GM12878 (cell line): Measurements from ENCODE around the gene CDCP2. TPM values are rescaled to one million over a fixed set of nuclear protein-coding genes. Genes with fewer than 3 reads are reported as not detected.

Experiments
- ATAC-seq: fragments of 200-7000 bp; cut with Tn5 transposase; 3 replicates; pipeline ENCODE4 v1.9.1; 2020; ENCODE audit warnings: mild to moderate bottlenecking, moderate library complexity
- BruUV-seq: library from RNA; stranded (reverse); fragments of 400-500 nt; replicated peaks from 2 replicates; lab custom pipeline; 2021; lab: Mats Ljungman, UMichigan
- CTCF ChIA-PET: fragments of 300-600 bp; sonication (Branson Sonifier 250); formaldehyde crosslinking; extraction: SDS; loops from one replicate; lab custom pipeline; 2021; ENCODE audit warnings: inconsistent platforms; lab: Yijun Ruan, JAX
- POLR2A ChIA-PET: fragments of 350-600 bp; formaldehyde crosslinking; extraction: SDS; loops from one replicate; lab custom pipeline; 2021; ENCODE audit warnings: inconsistent platforms; lab: Charles Lee
- RAD21 ChIA-PET: fragments of 300-600 bp; sonication (Branson Sonifier 250); formaldehyde crosslinking; loops from one replicate; lab custom pipeline; 2023; ENCODE audit warnings: antibody characterized with exemption; ENCODE audit not compliant: unreplicated experiment; lab: Charles Lee
- SMC1A ChIA-PET: fragments of 300-600 bp; sonication (Branson Sonifier 250); formaldehyde crosslinking; loops from one replicate; lab custom pipeline; 2023; ENCODE audit not compliant: unreplicated experiment, uncharacterized antibody; lab: Charles Lee
- DNase-seq: peaks from one replicate; pipeline ENCODE4 v3.0.0-alpha.2; 2011; ENCODE audit warnings: low read depth, low spot score
- FAIRE-seq: peaks from 3 replicates; lab custom pipeline; 2011; peaks lifted over from hg19 to GRCh38; lab: Jason Lieb, UNC
- H2AFZ ChIP-seq: 2 replicates; pipeline ENCODE4 v1.6.0; 2011; ENCODE audit warnings: low read depth, low read length, control low read depth; ENCODE audit not compliant: control insufficient read depth
- H3K27ac ChIP-seq: 2 replicates; pipeline ENCODE4 v1.5.1; 2011; ENCODE audit warnings: control low read depth; ENCODE audit not compliant: control insufficient read depth, insufficient read depth
- H3K27me3 ChIP-seq, 2 experiments: replicated peaks in 1 of 2; 2 replicates each; pipeline versions ENCODE4 v1.6.0 to v1.6.1; 2011; ENCODE audit warnings: low read length in 1 of 2; ENCODE audit not compliant: control insufficient read depth in 2 of 2, insufficient read depth in 2 of 2
- H3K36me3 ChIP-seq, 2 experiments: 2 replicates each; pipeline ENCODE4 v1.5.1; 2011; ENCODE audit warnings: low read length in 1 of 2; ENCODE audit not compliant: control insufficient read depth in 2 of 2, insufficient read depth in 2 of 2
- H3K4me1 ChIP-seq: 2 replicates; pipeline ENCODE4 v1.6.1; 2011; ENCODE audit warnings: mild to moderate bottlenecking, low read length, moderate library complexity, mixed read lengths; ENCODE audit not compliant: control insufficient read depth, insufficient read depth
- H3K4me2 ChIP-seq: 2 replicates; pipeline ENCODE4 v1.6.0; 2011; ENCODE audit warnings: control low read depth; ENCODE audit not compliant: control insufficient read depth, insufficient read depth
- H3K4me3 ChIP-seq: fragments of 200-600 bp; sonication (generic); 2 replicates; pipeline ENCODE4 v1.5.1; 2016
- H3K79me2 ChIP-seq: 2 replicates; pipeline ENCODE4 v1.6.0; 2011; ENCODE audit warnings: low read length; ENCODE audit not compliant: control insufficient read depth, insufficient read depth
- H3K9ac ChIP-seq: 2 replicates; pipeline ENCODE4 v1.8.0; 2011; ENCODE audit warnings: low read length, control low read depth, mixed read lengths; ENCODE audit not compliant: control insufficient read depth, insufficient read depth
- H3K9me3 ChIP-seq: replicated peaks from 3 replicates; pipeline ENCODE4 v1.5.1; 2011; ENCODE audit warnings: mild to moderate bottlenecking, low read length; ENCODE audit not compliant: control insufficient read depth, insufficient read depth
- H4K20me1 ChIP-seq: 2 replicates; pipeline ENCODE4 v1.6.0; 2011; ENCODE audit not compliant: control insufficient read depth, insufficient read depth
- HSF1 ChIP-seq: fragments of 150-350 bp; IDR thresholded peaks from 2 replicates; pipeline ENCODE4 v1.6.1; 2014; ENCODE audit warnings: mild to moderate bottlenecking, low read depth, low read length
- IRF4 ChIP-seq: IDR thresholded peaks from 2 replicates; pipeline ENCODE4 v1.6.1; 2011; ENCODE audit warnings: low read depth, low read length
- ZBTB40 ChIP-seq: fragments of 450-650 bp; IDR thresholded peaks from 2 replicates; pipeline ENCODE4 v1.6.1; 2016; ENCODE audit warnings: mild to moderate bottlenecking, moderate library complexity, borderline replicate concordance
- ZNF592 ChIP-seq: fragments of 450-650 bp; IDR thresholded peaks from 2 replicates; pipeline ENCODE4 v1.6.1; 2017; ENCODE audit warnings: mild to moderate bottlenecking, moderate library complexity
- WGBS: methylation state at CpG from one replicate; pipeline ENCODE4 v1.1.6; 2016; ENCODE audit warnings: low lambda C conversion rate; ENCODE audit not compliant: insufficient replicate concordance, insufficient coverage; ENCODE audit errors: missing lambda C conversion rate; 5-methylcytosine and 5-hydroxymethylcytosine counted together
- in situ Hi-C: fragments of 300-500 bp; cut with MboI; formaldehyde crosslinking; loops from 9 replicates; pipeline ENCODE4 v1.14.3; 2018; ENCODE audit warnings: mixed read lengths
- intact Hi-C: fragments of 100-400 bp; cut with micrococcal nuclease; formaldehyde crosslinking; loops from one replicate; pipeline ENCODE4 v1.14.2; 2022; ENCODE audit not compliant: unreplicated experiment
- polyA plus RNA-seq, 11 experiments: library from polyadenylated mRNA; depleted of rRNA in 4 of 11; unstranded in 6 of 11; stranded (reverse) in 5 of 11; fragments of >200 nt; fragmentation: Nextera tagmentation in 4 of 11; fragmentation: Illumina TruSeq in 1 of 11; extraction: Ambion mirVana in 4 of 11; extraction: Trizol in 1 of 11; gene quantifications; 1 replicate in 1 of 11; 2 replicates in 10 of 11; pipeline versions ENCODE4 v1.2.1 to v1.2.3, GENCODE V29; 2011 to 2016; ENCODE audit warnings: inconsistent platforms in 2 of 11, missing spikeins in 2 of 11, low read depth in 1 of 11
- total RNA-seq, 4 experiments: library from RNA; depleted of rRNA in 3 of 4; stranded (reverse); fragments of >200 nt in 3 of 4; fragmentation: Illumina TruSeq in 1 of 4; extraction: Trizol in 1 of 4; gene quantifications; 2 replicates each; pipeline versions ENCODE4 v1.2.1 to v1.2.3, GENCODE V29; 2013 to 2021

The CDCP2 gene
- total and polyA plus RNA-seq, 10 of the 15 experiments (the other 5 are each of a cell fraction or from before 2014, with no cell fraction given): 0.06 TPM; not detected in 9

GRCh38 chr1:54156986-54157385 is 4.2 kb upstream of the CDCP2 start:
- Histone ChIP-seq H4K20me1 (no peaks in the 10 kb centered on the region), H3K9me3 (no peaks in the 10 kb centered on the region), H3K4me2 (no peak overlapping the region), H2AFZ (no peak overlapping the region), H3K27ac (no peak overlapping the region), H3K9ac (no peak overlapping the region), H3K4me3 (no peak overlapping the region), H3K27me3 (no peaks in the 10 kb centered on the region), H3K36me3 (no peaks in the 10 kb centered on the region), H3K4me1 (no peaks in the 10 kb centered on the region), H3K79me2 (no peaks in the 10 kb centered on the region)
- no peak for TF ChIP-seq HSF1
- TF ChIP-seq ZNF592: no peak
- no peak for TF ChIP-seq IRF4
- TF ChIP-seq ZBTB40: no peak
- 37% methylated on average over 7 of the region's 7 CpGs for WGBS
- ChIA-PET RAD21 (no interaction called here), CTCF (no interaction called here), SMC1A (interaction anchor here (0.5 kb wide), 1 partner anchor 330 kb away, joined by 3 read pairs; no protein-coding TSS in a partner anchor), POLR2A (no interaction called here)
- DNase-seq (no peak), ATAC-seq (no peak), FAIRE-seq (no peak)
- no TSS peak for BruUV-seq
- intact Hi-C loops (no loop called here), in situ Hi-C loops (no loop called here)
